Measurements from ENCODE around the gene RABGEF1.

Gene RABGEF1

DNA sequence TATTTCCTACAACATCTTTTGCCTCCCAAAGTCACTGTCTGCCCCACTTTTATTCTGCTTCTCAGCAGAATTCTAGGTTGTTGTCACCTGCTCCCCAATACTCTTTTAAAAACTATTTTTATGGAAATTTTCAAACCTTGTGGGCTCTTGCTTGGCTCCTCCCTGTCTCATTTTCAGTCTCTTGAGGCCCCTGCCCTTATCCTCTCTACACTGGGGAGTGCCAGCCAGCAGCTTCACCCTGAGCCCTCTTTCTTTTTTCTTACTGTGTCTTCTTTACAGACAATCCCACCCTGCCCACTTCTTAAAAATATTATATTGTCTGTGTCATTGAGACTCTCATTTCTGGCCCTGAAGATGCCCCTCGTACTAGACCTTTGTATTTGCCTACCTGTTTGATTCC lies 118.8 kb downstream of the RABGEF1 start:
- DNase-seq (ENCODE audit: low read depth): no peak

DNA sequence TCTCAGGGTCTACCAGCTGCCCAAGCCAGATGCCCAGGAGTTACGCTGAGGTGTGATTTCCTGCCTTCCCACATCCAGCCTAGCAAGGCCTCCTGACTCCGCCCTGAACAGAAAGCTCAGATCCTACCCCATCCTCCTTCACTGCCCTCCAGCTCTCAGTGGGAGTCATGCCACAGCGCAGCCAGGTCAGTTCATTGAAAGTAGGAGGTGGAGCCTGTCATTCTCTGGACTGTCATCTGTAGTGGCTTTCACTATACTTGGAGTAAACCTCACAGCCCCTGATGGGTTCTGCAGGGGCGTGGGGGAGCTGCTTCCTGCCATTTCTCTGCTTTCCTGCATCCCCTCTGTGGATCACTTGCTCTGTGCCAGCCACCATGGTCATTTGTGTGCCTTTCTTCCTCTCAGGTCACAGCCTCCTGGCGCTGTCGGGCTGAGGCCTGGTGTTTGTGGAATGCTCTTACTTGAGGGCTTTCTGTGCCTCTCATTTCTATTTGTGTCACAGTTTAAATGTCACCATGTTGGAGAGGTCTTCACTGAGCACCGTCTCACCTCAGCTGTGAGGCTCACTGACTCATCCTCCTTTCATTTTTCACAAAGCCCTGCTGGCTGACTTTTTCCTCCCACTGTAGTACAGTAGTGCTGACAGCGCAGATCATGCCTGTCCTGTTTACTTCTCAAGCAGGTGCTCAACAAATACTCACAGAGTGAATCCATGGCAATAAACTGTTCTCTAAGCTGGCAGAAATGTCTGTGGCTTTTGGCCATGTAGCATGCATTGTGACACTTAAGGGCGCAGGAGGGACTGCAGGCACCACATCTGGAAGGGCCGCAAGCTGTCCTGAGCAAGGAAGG lies 119.5 kb downstream of the RABGEF1 start:
- DNase-seq (ENCODE audit: low read depth): no peak

DNA sequence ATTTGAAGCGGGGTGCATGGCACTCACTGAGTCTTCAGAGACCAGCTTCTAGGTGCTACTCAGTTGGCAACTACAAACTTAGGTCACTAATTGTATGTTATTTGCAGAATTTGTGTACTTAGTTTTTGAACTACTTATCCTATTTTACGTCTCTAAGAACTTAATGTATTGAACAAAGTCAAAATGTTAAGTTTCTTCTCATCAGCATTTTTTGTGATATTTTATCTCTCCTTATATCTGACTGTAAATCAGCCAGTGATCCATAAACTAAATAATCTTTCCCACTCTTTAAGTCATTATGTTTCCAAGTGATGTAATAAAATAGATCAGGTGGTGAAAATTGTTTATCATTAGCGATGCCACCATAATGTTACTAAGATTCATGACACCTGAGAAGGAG lies 120.2 kb downstream of the RABGEF1 start:
- DNase-seq (ENCODE audit: low read depth): no peak
